HG02973 (cell line): Measurements from ENCODE around the gene KLHL9.
A peak's percentile ranks its signal among the peaks of the same experiment; 100 is the strongest.

Experiments
- ATAC-seq: cut with Tn5 transposase; IDR thresholded peaks from one replicate; pipeline ENCODE4 v1.9.1; 2021; ENCODE audit warnings: moderate library complexity; ENCODE audit not compliant: unreplicated experiment

KLHL9 gene

DNA sequence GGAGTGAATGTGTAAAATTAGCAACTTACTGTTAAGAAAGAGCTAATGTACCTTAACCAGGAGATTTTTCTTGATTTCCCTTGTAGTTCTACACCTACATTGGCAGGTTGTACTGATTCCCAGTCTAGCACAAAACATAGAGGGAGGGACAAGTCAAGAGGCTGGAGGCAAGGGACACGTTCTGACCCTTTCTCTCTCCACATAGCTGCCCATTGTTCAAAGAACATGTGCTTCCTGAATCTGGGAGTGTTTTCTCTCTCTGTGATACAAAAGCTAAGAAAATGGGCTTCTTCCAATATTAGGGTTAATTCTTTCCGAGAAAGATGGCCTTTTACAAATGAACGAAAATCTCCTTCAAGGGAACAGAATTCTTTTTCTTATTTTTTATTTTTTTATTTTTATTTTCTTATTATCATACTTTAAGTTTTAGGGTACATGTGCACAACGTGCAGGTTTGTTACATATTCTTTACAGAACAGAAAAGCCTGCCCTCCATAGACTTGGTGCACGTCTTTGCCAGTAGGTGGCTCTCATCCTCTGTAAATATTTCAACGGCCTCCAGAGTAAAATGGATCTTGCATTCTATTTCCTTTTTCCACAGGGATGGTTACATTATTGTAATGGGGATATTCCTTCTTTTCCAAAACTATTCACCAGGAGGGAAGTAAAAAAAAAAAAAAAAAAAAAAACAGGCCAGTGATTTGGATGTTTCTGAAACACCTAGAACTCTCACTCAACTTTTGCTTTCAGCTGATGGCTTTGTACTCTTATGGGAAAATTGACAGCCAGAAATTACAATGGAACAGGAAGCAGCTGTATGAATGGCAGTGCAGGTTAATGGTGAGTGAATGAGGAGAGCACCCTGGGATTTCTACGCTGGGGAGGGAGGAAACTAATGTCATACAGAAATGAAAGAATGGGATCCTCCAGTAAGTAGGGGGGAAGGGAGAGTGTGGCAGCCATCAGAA is 17.0 kb downstream of the KLHL9 start:
- peak; percentile 78 for ATAC-seq

DNA sequence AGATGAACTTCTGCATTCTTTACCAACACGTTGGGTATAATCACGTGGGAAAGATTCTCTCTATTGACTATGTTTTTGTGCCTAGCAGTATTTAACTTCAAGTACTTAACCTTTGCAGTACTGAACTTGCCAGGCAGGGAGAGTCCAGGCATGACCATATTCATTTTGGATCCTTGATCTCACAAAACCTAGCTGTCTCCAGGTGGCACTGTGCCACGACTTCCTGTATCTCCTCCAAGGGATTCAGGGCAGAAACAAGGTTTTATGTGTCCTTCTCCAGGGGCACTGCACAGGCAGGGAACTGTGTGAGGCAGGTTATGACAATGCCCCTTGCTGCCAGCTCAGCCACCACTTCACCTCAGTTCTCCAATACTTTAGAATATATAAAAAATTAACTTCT is 18.3 kb downstream of the KLHL9 start:
- no peak for ATAC-seq

DNA sequence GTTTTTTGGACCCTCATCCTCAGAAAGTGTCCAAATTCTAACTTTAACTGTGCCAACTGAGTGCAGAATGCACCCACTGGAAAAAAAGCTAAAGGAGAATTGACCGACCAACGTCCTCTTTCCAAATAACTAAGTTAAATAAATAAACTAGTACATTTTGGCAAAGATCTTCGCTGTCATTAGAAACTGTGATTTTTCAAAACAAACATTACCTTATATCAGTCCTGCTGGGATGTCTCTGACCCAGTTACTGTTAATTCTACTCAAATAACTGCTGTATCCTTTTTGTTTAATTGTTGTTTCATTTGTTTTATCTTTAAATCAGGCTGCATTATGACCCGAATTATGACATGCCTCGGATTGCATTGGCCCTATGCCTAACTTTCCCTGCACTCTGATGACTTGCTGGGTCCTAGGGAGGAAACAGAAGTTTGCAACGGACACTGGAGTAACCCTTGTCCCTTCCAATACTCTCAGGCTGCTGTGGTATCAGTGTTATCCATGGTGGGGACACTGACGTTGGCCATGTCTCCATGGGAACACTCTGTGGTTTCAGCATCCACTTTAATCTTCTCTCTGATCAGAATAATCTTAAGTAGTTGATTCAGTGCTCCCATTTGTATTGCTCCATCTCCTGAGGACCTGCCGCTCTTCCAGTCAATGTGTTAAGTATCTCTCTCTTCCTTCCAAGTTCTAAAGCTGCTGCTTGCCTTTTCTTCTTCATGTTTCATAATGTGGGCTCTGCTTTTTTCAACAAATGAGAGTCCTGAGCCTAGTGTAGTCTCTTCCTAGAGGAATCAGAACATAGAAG is 19.0 kb downstream of the KLHL9 start:
- no peak for ATAC-seq

DNA sequence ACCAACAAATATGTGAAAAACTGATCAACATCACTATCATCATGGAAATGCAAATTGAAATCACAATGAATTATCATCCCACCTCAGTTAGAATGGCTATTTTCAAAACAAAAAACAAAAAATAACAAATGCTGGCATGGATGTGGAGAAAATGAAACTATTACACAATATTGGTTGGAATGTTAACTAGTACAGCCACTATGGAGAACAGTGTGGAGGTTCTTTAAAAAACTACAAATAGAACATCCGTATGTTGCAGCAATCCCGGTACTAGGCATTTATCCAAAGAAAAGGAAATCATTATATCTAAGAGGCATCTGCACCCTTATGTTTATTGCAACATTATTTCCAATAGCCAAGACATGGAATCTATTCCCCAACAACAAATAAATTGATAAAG is 21.1 kb downstream of the KLHL9 start:
- ATAC-seq = no peak

DNA sequence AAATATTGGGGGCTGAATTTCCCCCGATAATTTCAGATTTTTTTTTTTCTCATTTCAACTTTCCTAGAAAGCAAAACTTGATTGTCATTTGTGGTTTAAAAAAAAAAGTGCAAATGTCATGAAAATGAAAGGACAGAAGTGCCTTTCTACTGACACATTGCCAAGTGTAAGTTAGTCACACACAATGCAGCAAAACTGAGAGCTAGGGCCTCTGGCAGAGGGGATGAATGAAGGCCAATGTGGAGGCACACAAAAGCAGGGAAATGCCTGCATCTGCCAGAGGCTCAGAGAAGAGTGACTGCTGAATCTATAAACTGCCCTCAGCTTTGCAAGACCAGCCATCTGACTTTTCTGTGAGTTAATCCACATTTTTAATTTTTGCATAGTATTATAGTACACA is 23.3 kb downstream of the KLHL9 start:
- ATAC-seq = no peak

DNA sequence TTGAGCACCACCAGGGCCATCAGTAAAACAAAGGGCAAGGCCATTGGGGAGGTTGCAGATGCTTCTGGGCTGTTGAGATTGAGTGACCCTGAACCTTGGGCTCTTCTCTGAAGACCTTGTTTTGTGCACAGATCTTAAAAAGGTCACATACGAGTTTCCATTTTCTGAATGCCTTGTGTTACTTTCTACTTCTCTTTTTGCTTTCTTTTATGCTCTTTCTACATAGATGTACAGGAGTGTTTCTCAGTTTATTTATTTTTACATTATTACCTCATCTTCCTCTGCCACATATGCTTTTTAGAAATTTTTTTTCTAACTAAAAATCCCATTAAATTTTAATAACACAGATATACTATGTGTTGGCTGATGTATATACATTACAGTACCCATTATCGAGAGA is 30.0 kb downstream of the KLHL9 start, which contains the start of gene IFNA5:
IFNA5 (minus strand) TSS at position 101 of the 400 bp plus-strand sequence; CDS start at position 44, 57 bp downstream.
- no peak for ATAC-seq

DNA sequence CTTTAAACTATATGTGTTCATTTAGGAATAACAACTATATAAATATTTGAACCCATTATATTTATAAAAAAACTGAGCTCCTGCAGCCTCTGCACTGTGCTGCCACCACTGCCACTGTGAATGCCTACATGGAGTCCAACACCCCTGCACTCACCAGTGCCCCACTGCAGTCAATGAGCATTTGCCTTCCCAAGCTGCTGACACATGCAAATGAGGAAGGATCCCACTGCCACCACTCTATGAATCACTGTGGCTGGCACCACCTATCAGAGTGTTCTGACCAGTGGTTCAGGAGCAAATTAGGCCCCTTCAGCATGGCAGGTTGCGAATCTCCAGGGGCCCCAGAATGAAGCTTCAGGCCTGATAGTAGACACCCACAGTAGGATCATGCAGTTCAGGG is 39.2 kb downstream of the KLHL9 start:
- no peak for ATAC-seq

DNA sequence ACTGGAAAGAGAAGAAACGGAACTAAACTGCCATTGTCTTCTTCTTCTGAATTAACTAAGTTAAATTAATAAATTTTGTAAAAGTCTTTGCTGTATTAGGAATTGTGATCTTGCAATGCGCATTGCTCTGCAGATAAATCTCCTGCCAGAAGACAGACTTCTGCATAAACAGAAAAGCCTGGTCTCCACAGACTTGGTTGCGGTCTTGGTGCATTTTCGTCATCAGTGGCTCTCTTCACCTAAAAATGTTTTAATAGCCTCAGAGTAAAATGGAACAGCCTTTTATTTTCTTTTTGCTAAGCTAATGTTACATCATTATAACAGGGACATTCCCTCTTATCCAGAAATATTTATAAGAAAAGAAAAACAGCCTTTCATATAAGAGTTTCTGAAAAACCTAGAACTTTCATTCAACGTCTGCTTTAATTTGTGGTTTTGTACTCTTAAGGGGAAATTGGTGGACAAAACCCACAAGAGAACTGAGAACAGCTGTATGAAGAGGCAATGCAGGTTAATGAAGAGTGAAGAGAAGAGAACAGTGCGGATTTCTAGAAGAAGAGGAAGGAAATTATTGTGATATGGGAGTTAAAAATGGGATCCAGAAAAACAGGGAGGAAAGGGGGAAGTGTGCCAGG is 40.2 kb downstream of the KLHL9 start:
- ATAC-seq = peak; percentile 73

DNA sequence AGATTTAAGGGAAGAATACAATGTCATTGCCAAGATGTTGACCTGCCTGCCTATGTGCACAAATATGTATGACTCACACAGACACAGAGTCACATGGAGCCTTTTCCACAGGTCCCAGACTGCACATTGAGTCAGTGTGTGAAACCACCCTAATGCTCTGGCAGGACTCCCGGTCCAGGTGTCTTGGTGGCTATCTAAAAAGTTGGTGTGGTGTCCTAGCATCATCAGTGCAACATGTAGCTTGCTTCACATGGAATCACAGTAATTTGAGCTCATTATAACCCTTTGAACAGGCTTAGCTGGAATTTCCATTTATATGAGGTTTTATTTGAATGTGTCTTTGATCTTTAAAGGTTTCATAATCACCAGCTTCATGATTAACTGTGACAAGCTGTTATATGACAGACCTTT is 40.8 kb downstream of the KLHL9 start:
- no peak for ATAC-seq

DNA sequence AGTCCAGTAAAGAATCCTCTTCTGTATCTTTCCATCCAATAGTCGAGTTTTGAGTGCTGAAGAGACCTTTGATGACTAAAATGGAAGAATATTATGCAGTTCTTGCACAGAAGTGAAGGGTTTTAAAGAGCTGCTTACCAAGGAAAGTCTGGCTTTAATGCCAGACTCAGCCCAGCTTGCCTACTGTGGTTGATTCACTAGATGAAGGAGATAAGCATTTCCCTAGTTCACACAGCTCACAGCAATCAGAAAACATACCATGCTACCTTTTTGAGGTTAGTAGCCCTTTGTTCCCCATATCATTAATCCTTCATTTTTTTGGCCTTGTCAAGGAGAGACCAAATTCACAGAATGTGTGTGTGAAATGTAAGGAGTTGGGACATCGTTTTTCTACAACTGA is 45.4 kb downstream of the KLHL9 start:
- no peak for ATAC-seq

DNA sequence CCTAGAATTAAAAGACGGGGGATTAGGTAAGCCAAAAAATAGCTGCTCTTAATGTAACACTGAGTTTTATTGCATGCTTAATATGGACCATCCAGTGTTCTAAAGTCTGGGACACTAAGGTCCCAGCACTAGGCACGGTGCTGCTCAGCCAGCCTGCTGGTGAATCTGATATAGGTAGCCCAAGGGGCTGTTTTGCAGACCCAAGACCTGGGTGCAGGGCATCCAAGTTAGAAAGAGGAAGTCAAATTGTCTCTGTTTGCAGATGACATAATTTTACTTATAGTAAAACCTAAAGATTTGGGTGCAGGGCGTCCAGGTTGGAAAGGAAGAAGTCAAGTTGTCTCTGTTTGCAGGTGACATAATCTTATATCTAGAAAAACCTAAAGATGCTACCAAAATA is 47.9 kb downstream of the KLHL9 start:
- ATAC-seq = no peak

DNA sequence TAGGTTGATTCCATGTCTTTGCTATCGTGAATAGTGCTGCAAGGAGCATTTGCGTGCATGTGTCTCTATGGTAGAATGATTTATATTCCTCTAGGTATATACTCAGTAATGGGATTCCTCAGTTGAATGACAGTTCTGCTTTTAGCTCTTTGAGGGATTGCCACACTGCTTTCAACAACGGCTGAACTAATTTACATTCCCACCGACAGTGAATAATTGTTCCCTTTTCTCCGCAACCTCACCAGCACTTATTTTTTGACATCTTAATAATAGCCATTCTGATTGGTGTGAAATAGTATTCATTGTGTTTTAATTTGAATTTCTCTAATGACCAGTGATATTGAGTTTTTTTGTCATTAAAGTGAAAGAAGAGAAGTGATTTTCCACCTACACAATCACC is 48.5 kb downstream of the KLHL9 start:
- no peak for ATAC-seq

DNA sequence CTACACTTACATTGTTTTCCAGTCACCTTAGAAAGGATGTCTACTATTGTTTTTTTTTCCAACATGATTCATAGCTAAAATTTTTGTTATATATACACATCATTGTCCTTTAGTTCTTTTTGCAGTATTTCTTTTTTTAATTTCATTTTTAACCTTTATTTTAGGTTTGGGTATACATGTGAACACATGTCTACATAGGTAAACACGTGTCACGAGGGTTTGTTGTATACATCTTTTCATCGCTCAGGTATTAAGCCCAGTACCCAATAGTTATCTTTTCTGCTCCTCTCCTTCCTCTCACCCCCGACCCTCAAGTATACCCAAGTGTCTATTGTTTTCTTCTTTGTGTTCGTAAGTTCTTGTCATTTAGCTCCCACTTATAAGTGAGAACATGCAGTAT is 49.1 kb downstream of the KLHL9 start:
- ATAC-seq = no peak

DNA sequence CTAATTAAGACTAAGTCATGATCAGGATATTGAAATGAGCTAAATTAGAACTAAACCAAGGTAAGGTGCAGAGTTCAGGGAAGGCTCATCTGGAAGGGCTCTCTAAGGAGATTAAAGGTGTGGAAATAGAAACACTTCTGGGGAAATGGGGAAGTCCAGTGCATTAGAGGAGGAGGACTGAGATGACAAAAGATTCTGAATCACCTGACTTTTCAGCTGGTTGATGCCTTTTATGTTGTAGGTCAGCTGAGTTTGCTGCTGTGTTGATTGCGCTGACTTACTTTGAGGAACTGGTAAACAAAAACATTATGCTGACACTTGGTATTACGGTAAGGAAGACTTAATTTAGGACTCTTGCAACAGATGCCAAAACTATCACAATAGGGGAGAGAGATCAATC is 53.9 kb downstream of the KLHL9 start:
- no peak for ATAC-seq
